Stimulated activated CD4-positive, alpha-beta T cell treated with anti-CD3 and anti-CD28 coated beads, Interleukin-15, amount 100 ng/mL, for 48 hours (primary cell): ENCODE data around the gene HSF2BP.
"Not testable (repeated sequence)": the region's sequence is repeated elsewhere in the genome, so short reads cannot be mapped to it uniquely, and the experiment has no call there.

Experiments
- DNase-seq, 2 donors: peaks; one replicate each; pipeline ENCODE4 v3.0.0-alpha.2; 2020; ENCODE audit warnings: low read depth in 2 of 2

Gene HSF2BP

DNA sequence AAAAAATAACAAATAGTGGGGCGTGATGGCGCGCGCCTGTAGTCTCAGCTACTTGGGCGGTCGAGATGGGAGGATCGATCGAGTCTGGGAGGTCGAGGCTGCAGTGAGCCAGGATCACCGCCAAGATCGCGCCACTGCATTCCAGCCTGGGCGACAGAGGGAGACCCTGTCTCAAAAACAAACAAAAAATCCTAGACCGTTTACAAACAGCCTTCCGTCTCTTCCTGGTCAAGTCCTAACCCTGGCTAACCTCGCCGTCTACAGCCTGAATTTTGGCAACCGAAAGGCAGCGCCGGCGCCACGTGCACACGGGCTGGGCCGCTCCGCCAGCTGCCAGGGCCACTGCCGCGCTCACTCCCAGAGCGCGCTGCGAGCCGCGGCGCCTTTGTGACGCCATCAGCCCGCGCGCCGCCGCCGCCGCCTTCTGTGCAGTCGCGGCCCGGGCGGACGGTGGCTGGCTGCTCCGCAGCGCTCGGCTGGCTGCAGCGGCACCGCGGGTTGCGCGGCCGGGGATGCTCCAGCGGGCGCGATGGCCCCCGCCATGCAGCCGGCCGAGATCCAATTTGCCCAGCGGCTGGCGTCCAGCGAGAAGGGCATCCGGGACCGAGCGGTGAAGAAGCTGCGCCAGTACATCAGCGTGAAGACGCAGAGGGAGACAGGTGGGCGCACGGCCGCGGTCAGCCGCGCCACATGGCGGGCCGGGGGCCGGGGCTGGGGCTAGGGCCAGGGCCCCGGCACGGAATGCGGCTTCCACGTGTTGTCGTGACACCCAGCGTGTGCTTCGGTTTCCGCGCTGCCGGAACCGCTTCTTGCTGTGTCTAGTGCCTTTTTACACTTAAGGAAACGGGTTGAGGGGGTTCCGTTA lies at the start of gene HSF2BP, which contains the start of gene RRP1B:
Gene HSF2BP, minus strand, starts transcription at position 353 of the 865 bp plus-strand sequence. CDS start 1,392 bp downstream, outside the sequence.
Gene RRP1B, plus strand, starts transcription at position 425 of the 865 bp plus-strand sequence. Its CDS starts 105 bp downstream, at position 530.
- DNase-seq, result peak; percentile 63 to 77

GRCh38 chr21:43708745-43709381 lies 49.6 kb upstream of the HSF2BP start:
- no peak for DNase-seq

GRCh38 chr21:43707462-43707861 lies 48.2 kb upstream of the HSF2BP start:
- DNase-seq, result no peak

GRCh38 chr21:43703035-43703880 lies 44.0 kb upstream of the HSF2BP start:
- no peak for DNase-seq

DNA sequence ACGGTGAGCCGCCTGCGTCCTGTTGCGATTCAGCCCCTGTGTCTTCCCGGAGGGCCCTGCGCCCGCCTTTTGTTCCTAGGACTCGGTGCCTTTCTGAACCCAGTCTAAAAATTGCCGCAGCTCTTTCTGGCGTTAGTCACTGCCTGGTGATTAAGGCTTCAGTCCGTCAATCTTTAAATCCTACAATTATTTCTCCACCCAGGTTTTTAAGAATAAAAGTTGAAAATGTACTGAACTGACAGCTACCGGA lies 43.4 kb upstream of the HSF2BP start:
- no peak for DNase-seq

DNA sequence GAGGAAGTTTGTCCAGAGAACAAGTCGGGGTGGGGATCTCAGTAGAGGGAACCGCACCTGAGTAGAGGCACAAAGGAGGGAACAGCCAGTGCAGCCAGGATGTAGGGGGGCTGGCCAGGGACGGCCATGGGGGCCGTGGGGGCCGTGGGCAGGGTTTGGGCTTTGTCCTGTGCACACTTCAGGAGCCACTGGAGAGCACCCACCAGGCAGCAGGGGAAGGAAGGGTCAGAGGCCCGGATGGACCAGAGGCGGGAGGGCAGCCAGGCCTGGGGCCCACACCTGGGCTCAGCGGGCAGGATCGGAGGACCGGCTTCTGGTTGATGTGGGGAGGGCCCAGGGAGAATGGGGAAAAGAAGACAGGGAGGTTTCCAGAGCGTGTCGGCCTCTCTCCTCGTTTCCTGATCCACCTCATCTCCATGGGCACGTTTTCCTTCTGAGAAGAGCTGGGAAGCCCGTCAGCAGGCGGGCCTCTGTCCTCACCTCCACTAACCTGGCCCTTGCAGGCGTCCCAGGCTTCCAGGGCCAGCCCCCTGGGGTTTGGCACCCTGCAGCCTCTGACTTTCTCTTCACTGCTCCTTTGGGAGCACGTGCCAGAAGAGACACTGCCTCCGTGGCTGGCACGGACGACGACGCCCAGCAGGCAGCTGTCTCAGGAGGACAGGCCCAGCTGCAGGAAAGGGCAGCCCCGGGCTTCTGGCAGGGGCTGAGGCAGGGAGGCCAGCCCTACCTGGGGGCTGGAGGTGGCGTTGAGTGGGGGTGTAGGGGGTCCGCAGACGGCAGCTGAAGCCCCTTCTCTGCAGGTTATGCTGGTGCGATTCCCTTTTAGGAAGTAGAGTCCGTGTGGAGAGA lies 42.9 kb upstream of the HSF2BP start:
- DNase-seq, result no peak

DNA sequence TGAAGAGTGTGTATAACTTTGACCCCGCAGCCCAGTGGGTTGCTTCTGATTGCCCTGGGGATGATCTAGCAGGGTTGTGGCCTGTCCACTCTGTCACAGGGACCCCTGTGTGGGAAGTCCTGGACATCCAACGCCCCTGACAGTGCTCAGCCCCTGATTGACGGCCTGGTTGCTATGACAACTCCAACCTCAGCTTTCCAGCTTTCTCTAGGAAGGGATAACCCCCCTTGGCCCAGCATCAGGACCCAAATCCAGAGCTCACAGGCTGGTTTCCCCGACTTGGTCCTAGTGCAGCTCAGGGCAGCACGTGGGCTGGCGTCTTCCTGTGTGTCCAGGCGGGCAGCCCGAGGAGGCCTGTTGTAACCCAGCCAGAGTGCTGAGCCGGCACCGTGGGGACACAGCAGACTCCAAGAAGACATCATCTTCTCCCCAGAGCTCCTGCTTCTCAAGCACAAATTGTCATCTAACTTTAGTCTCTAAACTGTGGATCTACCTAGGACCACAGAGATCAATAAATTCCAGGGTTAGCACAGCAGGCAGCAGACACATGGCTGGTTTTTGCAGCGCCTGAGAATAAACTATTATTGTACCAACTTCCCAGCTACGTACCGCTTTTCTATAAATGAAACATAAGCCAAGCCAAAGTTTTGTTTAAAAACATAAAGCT lies 40.8 kb upstream of the HSF2BP start:
- no peak for DNase-seq

- not testable (repeated sequence) for DNase-seq
Measured at GRCh38 chr21:43699492-43699777, 40.1 kb upstream of the HSF2BP start.

GRCh38 chr21:43697758-43698643 lies 38.7 kb upstream of the HSF2BP start:
- DNase-seq, result no peak

GRCh38 chr21:43696214-43696613 lies 36.9 kb upstream of the HSF2BP start:
- DNase-seq, result no peak

- DNase-seq, result no peak
Measured at GRCh38 chr21:43694437-43695079, 35.3 kb upstream of the HSF2BP start.

DNA sequence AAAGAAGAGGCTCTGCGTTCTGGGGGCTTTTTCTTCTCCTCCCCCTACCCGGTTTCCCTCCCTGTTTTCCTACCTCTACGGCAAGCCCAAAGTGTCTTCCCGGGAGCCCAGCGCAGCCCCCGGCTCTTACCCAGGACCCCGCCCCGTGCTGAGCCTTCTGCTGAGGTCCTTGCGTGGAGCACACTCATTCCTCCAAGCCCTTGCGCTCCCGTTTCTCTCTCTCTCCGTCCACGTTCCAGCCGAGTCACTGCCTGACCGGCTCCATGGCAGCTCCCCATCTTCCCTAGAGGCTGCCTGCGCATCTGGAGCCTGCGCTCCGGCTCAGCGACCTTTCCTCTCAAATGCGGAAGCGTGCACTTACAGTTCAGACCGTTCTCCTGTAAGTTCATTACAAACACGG lies 34.7 kb upstream of the HSF2BP start:
- no peak for DNase-seq

- DNase-seq, result no peak
Measured at GRCh38 chr21:43692949-43693348, 33.7 kb upstream of the HSF2BP start.

DNA sequence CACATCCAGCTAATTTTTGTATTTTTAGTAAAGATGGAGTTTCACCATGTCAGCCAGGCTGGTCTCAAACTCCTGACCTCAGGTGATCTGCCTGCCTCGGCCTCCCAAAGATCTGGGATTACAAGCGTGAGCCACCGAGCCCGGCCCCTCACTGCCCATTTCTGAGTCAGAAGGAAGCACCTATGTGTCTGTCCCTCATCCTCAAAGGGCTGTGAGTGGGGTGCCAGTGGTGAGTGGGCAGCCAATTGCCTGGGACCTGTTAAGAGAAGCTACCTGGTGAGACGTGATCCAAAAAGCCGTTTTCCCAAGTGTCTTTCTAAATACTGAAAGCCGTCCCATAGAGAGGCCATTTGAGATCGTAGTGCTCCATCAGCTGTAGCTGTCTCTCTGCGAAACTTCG lies 32.5 kb upstream of the HSF2BP start:
- no peak for DNase-seq

GRCh38 chr21:43691086-43691795 lies 32.0 kb upstream of the HSF2BP start:
- no peak for DNase-seq

DNA sequence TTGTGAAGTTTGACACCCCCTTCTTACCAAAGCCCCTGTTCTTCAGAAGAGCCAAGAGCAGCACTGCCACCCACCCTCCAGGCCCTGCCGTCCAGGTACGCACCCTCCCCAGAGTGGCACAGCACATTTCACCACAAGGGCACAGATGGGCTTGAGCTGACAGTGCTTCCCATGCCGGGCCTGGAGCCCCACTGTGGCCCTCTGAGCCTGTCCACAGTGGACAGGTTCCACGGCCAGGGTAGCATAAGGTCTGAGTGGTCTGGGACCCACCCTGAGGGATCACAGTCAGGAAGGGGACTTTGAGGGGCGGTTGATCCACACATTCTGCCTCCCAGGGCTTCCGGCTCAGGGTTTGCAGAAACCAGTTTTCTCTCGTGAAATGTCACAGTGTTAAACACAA lies 31.1 kb upstream of the HSF2BP start:
- DNase-seq, result no peak

DNA sequence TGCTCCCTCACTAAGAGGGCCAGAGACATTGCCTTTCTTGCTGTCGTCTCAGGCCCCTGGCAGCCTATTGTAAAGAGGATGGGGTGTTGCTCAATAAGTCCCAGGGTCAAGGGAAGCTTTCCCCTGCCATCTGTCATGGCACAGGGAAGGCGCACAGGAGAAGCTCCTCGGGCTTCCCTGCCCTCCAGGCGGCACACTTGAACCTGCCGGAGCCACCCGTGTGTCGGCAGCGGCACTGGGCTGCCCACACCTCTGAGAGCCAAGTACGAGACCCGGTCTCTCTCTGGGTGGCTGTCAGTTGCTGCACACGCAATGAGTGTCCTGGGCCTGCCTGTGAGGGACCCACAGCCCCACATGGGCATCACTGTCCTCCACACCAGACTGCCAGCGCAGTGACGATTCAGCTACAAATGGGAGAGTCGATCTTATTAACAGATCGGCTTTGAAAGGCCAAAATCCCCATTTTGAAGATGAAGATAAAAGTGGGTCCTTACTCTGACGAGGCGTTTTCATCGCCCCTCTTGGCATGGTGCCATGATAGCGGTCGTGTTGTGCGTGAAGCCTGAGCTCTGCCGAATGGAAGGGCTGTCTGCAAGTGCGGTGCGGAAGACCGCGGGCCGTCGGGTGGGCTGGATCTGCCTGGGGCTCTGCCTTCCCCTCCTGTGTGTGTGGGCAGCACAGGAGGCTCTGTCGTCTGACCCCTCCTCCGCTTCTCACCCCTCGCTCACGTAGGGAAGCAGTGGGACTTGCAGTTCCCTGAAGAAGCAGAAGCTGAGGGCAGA lies 30.5 kb upstream of the HSF2BP start:
- DNase-seq, result no peak

DNA sequence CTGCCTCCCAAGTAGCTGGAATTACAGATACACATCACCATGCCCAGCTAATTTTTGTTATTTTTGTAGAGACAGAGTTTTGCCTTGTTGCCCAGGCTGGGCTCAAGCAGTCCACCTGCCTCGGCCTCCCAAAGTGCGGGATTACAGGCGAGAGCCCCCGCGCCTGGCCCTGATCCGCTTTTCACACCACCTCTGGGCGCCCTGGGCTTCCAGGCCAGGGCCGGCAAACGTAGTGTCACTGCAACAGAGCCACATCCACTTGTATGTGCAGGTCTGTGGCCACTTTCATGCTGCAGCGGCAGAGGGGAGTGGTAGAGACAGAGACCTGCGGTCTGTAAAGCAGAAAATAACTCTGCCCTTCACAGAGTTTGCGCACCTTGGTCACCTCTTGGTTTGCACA lies 29.6 kb upstream of the HSF2BP start:
- no peak for DNase-seq
